HAP-1 (cell line): ENCODE measurements around the gene ZNF143.

Source experiments
- DNase-seq, 2 experiments: peaks; one replicate each; pipeline ENCODE4 v3.0.0-alpha.2; 2016 to 2020; ENCODE audit warnings: low spot score in 2 of 2
- H3K27me3 ChIP-seq: fragments of 250-450 bp; sonication (Bioruptor Pico); 2 replicates; pipeline ENCODE4 v1.5.1; 2020; ENCODE audit warnings: low read depth, mild to moderate bottlenecking, moderate library complexity
- H3K36me3 ChIP-seq: fragments of 250-450 bp; sonication (Bioruptor Pico); replicated peaks from 2 replicates; pipeline ENCODE4 v1.5.1; 2020; ENCODE audit warnings: mild to moderate bottlenecking
- H3K4me1 ChIP-seq: fragments of 250-450 bp; sonication (Bioruptor Pico); 2 replicates; pipeline ENCODE4 v1.5.1; 2020; ENCODE audit warnings: mild to moderate bottlenecking
- H3K4me3 ChIP-seq: fragments of 250-450 bp; sonication (Bioruptor Pico); 2 replicates; pipeline ENCODE4 v1.5.1; 2020; ENCODE audit warnings: mild to moderate bottlenecking, moderate library complexity
- H3K9me3 ChIP-seq: fragments of 250-450 bp; sonication (Bioruptor Pico); 2 replicates; pipeline ENCODE4 v1.5.1; 2020; ENCODE audit warnings: mild to moderate bottlenecking, moderate library complexity
- in situ Hi-C: fragments of 300-500 bp; cut with MboI; formaldehyde crosslinking; loops from 3 replicates; pipeline ENCODE4 v1.14.3; 2020; ENCODE audit warnings: low sequenced_read_pairs, inconsistent platforms, mixed read lengths

The ZNF143 gene

DNA sequence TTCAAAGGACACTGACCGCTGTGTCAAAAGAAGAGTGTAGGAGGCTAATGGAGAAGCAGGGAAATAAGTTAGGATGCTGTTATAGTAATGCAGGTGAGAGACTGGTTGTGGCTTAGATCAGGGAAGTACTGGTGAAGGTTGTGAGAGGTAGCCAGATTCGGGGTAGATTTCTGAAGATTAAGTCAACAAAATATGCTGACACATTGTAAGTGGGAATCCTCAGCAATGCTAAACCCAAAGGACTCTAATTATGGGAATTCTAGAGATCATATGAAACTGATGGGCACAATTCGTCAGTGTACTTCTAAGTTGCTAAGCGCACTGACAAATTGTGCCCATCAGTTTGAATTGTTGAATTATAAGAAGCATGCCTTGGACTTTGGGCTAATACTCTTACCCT lies 10.0 kb downstream of the ZNF143 start:
- Histone ChIP-seq H3K36me3 (peaks cover 20% of the 10 kb centered on the region; the same call in 1 of the 2 replicates), H3K9me3 (no peaks in the 10 kb centered on the region), H3K27me3 (no peaks in the 10 kb centered on the region), H3K4me3 (no peak overlapping the region), H3K4me1 (no peaks in the 10 kb centered on the region)
- in situ Hi-C loops: no loop called here
- DNase-seq: no peak

DNA sequence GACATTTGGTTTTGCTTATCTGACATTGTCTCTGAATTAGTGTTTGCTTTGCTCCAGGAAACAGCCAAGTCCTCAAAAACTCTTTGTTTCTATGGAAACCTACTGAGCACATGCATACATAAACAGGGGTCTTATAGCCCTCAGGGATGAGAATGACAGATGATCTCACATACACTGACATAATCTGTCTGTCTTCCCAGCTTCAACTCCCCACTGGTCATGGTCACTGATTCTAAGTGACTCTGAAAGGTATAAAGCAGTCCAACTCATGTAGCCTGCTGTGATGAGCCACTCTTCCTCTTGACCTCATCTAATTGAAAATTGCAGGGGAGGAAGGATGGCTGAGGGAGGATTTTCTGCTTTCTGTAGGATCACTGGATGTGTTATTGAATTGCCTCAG lies 12.6 kb downstream of the ZNF143 start:
- in situ Hi-C loops: no loop called here
- Histone ChIP-seq H3K36me3 (peaks cover 25% of the 10 kb centered on the region), H3K4me3 (no peak overlapping the region), H3K4me1 (no peaks in the 10 kb centered on the region), H3K9me3 (no peaks in the 10 kb centered on the region), H3K27me3 (no peaks in the 10 kb centered on the region)
- DNase-seq: no peak

DNA sequence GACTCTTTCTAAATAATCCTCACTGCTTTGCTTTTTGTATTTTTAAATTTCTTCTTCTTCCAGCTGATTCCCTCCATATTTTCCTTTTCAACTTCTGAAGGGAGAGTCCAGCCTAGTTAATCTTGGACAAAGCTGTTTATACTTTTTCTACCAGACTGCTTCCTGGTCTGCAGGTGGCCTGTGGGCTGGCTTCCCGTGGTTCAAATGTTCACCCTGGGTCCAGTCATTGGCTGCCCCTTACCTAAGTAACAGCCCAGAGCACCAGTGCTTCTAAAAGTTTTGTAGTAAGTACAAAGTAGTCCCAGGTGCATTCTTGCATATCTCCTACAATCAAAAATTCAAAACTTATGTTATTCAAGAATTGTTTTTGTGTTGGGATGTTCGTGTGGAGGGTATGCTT lies 19.1 kb downstream of the ZNF143 start:
- H3K4me3 ChIP-seq: no peak overlapping the region
- no peaks in the 10 kb centered on the region for H3K27me3 ChIP-seq
- in situ Hi-C loops: no loop called here
- H3K4me1 ChIP-seq: no peaks in the 10 kb centered on the region
- H3K9me3 ChIP-seq: no peaks in the 10 kb centered on the region
- DNase-seq: no peak
- H3K36me3 ChIP-seq: peaks cover 20% of the 10 kb centered on the region

DNA sequence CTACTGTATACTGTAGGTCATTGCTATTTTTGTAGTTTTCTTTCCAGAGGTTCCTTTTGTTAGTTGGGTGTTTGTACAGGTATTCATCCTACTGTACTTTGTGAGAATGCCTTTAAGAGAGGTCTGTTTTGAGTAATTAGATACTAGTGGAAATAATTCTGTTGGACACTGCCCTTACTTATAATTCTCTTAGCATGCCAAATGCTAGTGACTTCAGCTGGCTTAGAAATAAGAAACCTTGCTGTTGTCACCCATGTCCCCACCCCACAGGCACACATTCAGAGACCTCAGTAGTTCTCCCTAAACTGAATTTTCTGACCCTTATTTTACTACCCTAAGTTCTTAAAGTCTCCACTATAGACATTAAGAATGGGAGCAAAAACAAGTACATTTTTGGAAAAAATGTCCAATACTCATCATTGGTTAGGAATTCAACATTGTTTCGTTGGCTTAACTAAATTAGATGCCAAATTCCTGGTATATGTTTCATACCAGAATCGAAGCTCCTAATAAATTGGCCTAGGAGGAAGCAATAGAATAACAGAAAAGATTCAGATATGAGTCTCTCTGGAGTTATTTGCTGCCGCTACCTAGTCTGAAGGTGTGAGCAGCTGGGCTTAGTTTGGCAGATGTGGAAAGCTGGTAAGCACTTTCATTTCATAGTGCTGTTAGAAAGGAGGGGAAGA lies 28.4 kb downstream of the ZNF143 start:
- Histone ChIP-seq H3K27me3 (no peaks in the 10 kb centered on the region), H3K9me3 (no peaks in the 10 kb centered on the region), H3K36me3 (no peaks in the 10 kb centered on the region; the same call in none of the 2 replicates), H3K4me3 (no peak overlapping the region), H3K4me1 (no peaks in the 10 kb centered on the region)
- in situ Hi-C loops: no loop called here
- DNase-seq: no peak

DNA sequence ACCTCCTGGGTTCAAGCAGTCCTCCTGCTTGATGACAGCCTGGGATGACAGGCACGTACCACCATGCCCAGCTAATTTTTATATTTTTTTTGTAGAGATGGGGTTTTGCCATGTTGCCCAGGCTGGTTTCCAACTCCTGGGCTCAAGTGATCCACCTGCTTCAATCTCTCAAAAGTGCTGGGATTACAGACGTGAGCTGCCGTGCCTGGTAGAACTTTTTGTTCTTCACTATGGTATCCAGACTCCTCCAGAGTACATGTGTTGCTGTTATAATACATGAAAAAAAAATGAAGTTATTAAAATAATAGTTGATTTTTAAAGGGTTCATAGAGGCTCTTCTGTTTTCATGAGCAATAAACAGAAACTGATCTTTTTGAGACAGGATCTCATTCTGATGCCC lies 29.6 kb downstream of the ZNF143 start:
- in situ Hi-C loops: no loop called here
- H3K27me3 ChIP-seq: no peaks in the 10 kb centered on the region
- no peak overlapping the region for H3K4me3 ChIP-seq
- DNase-seq: no peak
- H3K4me1 ChIP-seq: no peaks in the 10 kb centered on the region
- no peaks in the 10 kb centered on the region for H3K9me3 ChIP-seq
- peaks cover 5% of the 10 kb centered on the region for H3K36me3 ChIP-seq

DNA sequence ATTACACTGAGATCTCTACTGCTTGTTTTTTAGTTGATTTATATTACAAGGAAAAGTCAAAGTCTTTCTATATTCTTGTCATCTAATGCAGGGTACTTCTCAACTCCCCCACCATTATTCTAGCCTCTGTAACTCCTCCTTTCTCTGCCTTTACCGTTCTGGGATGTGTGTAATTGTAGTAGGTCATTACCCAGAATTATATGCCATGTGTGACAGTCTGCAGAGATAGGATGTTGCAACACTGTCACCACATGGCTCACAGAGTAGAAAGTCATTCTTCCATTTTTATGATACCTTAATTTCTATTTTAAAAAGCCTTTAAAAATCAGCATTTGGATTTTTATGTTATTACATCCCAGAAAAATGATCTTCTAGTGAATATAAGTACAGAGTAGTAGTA lies 32.7 kb downstream of the ZNF143 start:
- in situ Hi-C loops: no loop called here
- Histone ChIP-seq H3K9me3 (no peaks in the 10 kb centered on the region), H3K36me3 (peaks cover 10% of the 10 kb centered on the region), H3K27me3 (no peaks in the 10 kb centered on the region), H3K4me1 (no peaks in the 10 kb centered on the region), H3K4me3 (no peak overlapping the region)
- no peak for DNase-seq

DNA sequence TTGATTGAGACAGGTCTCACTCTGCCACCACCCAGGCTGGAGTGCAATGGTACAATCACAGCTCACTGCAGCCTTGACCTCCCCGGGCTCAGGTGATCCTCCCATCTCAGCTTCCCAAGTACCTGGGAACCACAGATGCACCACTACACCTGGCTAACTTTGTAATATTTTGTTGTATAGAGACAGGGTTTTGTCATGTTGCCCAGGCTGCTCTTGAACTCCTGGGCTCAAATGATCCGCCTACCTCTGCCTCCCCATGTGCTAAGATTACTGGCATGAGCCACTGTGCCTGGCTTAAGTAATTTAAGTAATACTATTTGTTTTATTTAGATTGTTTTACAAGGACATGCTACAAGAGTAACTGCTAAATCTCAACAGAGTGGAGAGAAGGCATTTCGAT lies 33.5 kb downstream of the ZNF143 start:
- H3K27me3 ChIP-seq: no peaks in the 10 kb centered on the region
- in situ Hi-C loops: no loop called here
- H3K4me3 ChIP-seq: no peak overlapping the region
- peaks cover 13% of the 10 kb centered on the region for H3K36me3 ChIP-seq
- no peak for DNase-seq
- H3K4me1 ChIP-seq: no peaks in the 10 kb centered on the region
- no peaks in the 10 kb centered on the region for H3K9me3 ChIP-seq

DNA sequence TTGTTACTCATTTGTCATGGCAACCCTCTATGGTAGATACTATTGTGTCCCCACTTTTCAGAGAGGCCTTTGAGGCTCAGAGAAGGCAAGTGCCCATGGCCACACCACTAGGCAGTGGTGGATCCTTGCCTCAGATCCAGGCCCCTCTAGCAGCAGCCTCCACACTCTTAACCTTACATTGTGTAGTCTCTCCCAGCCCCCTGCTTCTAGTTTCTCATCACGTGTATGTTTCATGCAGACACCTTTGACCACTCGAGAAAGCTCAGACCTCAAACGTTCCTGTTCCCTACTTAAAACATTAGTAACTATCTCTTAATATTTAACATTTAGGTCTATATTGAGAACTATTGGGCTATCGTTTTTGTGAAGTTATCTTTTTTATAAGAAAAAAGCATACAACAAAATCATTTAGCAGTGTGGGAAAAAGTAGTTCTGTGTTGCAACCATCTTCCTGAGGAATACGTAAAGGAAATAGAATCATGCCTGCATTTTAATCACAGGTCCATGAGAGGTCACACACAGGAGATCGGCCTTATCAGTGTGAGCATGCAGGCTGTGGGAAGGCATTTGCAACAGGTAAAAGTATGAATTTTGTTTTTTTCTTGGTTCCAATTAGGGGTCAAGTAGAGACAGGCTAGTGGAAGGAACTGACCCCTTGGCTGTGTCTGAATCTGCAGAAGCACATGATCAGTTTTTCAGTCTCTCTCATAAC lies 35.1 kb downstream of the ZNF143 start:
- H3K27me3 ChIP-seq: no peaks in the 10 kb centered on the region
- no peaks in the 10 kb centered on the region for H3K4me1 ChIP-seq
- peaks cover 16% of the 10 kb centered on the region for H3K36me3 ChIP-seq
- no peak overlapping the region for H3K4me3 ChIP-seq
- in situ Hi-C loops: no loop called here
- no peak for DNase-seq
- no peaks in the 10 kb centered on the region for H3K9me3 ChIP-seq

DNA sequence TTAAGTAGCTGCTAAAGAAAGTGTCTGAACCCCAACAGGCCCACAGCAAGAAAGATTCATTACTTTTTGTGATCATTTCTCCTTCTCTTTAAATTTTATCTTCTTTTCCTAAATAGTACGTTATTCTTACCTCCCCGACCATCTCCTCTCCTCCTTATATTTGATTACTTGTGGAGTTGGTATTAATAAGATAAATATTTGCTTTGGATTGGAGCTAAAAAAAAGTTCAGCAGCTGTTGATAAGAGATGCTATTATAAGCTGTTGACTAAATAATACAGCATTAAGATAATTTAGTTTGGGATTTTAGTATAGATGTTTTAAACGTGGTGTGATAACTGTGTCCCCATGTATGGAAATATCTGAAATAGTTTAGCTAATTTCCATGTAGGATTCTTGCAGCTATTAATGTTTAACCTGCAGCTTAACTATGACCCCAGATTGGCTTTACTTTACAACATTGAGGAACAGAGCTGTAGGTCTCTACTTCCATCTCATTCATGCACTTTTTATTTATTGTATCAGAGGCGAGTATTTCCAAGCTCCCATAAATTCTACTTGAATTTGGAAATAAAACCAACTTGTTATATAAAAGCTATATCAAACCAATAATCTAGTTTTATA lies 37.8 kb downstream of the ZNF143 start:
- no peak for DNase-seq
- Histone ChIP-seq H3K9me3 (no peaks in the 10 kb centered on the region), H3K4me3 (no peak overlapping the region), H3K4me1 (no peaks in the 10 kb centered on the region), H3K27me3 (no peaks in the 10 kb centered on the region), H3K36me3 (peaks cover 23% of the 10 kb centered on the region)
- in situ Hi-C loops: no loop called here

DNA sequence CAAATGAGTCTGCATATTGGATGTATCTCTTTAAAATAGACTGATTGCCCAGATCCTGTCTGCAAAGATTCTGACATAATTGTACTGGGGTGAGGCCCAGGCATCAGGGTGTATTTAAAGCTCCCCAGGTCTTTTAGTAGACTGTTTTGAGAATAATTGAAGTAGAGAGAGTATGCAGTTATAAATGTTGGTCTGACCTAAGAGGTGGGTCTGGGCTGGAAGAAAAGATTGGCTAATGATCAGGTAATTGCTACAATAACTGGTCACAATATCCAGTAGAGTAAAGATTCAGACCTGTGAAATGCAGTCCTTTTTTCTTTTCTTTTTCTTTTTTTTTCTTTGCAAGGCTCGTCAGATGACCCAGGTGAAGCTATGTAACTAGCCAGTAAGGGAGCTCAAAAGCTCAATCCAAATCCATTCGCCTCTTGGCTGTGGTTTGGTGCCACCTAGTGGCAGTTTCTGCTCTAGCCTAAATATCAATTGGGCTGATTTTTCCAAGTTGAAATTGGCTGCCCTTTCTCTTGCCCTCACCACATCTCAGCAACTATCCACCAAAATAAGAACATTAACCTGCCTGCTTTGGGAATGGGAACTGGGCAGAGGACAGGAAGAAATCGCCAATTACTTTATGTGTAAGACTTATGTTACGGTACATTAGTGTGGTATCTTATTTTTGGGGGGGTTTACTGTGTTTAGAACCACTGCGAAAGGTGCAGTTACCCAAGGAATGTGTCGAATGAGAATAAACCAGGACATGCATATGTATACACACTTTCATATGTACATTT lies 45.9 kb downstream of the ZNF143 start:
- no peaks in the 10 kb centered on the region for H3K27me3 ChIP-seq
- in situ Hi-C loops: no loop called here
- H3K36me3 ChIP-seq: no peaks in the 10 kb centered on the region; the same call in none of the 2 replicates
- H3K4me3 ChIP-seq: no peak overlapping the region
- no peaks in the 10 kb centered on the region for H3K9me3 ChIP-seq
- peak; percentile 82 to 87 for DNase-seq
- H3K4me1 ChIP-seq: peaks cover 8% of the 10 kb centered on the region

DNA sequence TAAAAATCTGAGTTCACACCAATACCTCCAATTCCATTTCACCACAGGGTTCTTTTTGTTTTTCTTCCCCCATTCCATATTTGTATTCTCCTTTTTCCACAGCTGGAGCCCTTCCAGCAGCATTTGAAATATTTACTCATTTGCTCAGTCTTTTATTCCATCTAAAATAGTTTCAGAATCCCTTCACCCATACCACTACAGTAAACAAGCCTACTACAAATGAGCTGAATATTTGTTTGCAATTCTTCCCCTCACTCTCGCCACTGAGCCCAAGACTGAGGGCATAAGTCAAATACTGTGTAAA lies 46.4 kb downstream of the ZNF143 start:
- in situ Hi-C loops: no loop called here
- H3K36me3 ChIP-seq: no peaks in the 10 kb centered on the region; the same call in none of the 2 replicates
- H3K27me3 ChIP-seq: no peaks in the 10 kb centered on the region
- H3K9me3 ChIP-seq: no peaks in the 10 kb centered on the region
- DNase-seq: no peak
- no peak overlapping the region for H3K4me3 ChIP-seq
- H3K4me1 ChIP-seq: peaks cover 8% of the 10 kb centered on the region

DNA sequence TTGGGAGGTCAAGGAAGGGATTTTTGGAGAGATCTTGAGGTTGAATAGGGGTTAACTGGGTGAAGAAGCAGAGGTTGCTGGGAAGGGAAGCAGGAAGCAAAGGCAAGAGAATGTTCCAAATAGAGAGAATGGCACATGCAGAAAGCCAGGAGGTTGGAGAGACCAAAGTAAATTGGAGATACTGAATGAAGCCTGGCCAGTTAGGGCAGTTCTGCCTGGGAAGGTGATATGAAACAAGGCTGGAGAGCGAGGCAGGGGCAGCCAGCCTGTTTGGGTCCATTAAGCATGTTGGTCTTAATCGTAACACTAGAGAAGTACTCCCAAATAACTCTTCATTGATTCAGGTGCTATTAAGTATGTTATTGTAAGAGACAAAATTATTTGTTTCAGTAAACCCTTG lies 48.2 kb downstream of the ZNF143 start:
- DNase-seq: no peak
- Histone ChIP-seq H3K36me3 (peaks cover 3% of the 10 kb centered on the region), H3K4me1 (peaks cover 8% of the 10 kb centered on the region), H3K27me3 (no peaks in the 10 kb centered on the region), H3K4me3 (no peak overlapping the region), H3K9me3 (no peaks in the 10 kb centered on the region)
- in situ Hi-C loops: no loop called here

DNA sequence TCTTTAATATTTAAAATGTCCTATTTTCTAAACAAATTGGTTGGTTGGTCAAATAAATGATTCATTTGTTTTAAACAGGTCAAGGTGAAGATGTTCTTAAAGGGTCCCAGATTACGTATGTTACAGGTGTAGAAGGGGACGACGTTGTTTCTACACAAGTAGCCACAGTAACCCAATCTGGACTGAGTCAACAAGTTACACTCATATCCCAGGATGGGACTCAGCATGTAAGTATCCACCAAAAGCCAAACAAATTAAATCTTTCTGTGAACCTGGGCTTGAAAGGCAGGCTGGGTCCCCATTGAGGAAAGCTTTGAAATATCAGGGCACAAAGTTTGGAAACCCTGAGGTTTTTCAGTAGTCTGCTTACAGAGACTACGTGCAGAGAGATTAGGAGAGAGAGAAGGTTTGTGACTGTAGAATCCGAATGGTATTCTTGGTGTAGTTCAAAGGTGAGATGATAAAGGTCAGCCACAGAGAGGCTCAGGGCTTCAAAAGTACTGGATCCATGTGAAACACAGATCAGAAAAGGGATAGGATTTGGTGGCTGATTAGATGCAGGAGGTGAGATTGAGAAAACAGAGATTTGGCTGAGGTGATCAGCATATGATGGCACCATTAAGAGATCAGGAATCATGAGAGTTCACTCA lies 51.7 kb downstream of the ZNF143 start:
- Histone ChIP-seq H3K4me3 (no peak overlapping the region), H3K36me3 (peaks cover 24% of the 10 kb centered on the region), H3K4me1 (peaks cover 8% of the 10 kb centered on the region), H3K9me3 (no peaks in the 10 kb centered on the region), H3K27me3 (no peaks in the 10 kb centered on the region)
- in situ Hi-C loops: no loop called here
- DNase-seq: no peak
